Measurements from ENCODE around the gene NFAT5.

DNA sequence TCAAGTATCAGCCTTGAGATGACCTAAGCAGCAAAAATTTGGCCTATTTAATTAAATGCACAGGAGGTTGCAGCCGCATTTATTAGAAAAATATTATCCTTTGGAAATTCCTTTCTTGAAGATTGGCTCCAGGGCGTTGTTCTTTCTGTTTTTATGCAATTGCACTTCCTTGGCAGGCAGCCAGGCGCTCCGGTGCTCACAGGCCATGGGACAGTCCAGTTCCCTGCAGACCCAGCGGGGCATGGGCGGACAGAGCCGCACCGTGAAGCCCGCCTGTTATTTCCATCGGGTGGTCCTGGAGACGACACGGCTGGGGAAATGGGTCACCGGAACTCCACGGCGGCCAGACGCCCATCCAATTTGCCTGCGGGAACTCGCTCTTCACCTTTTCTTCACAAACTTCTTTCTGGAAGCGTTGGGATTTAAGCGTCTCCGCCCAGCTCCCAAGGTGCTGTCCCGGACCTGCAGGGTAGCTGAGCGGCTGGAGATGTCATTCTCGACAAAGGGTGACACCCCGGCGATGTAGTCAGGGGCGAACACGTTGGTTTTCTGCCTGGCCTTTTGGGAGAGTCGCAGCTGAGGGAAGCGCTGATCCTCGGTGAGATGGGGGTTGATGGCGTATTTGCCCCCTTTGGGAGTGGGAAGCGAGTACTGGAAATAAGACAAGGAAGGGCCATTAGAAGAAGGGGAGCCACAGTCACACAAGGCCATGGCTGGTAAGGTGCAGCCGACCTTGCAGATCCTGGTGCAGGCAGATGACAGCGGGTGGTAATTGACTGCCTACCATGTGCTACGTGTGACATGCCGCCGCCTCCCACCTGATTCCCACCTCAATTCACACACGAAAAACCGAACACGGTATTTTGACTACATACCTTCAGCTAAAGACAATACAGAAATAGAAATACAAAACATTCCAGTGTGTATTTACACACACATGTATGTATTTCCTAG, 176.5 kb downstream of the NFAT5 start:
- TF ChIP-seq, protein P1, sequence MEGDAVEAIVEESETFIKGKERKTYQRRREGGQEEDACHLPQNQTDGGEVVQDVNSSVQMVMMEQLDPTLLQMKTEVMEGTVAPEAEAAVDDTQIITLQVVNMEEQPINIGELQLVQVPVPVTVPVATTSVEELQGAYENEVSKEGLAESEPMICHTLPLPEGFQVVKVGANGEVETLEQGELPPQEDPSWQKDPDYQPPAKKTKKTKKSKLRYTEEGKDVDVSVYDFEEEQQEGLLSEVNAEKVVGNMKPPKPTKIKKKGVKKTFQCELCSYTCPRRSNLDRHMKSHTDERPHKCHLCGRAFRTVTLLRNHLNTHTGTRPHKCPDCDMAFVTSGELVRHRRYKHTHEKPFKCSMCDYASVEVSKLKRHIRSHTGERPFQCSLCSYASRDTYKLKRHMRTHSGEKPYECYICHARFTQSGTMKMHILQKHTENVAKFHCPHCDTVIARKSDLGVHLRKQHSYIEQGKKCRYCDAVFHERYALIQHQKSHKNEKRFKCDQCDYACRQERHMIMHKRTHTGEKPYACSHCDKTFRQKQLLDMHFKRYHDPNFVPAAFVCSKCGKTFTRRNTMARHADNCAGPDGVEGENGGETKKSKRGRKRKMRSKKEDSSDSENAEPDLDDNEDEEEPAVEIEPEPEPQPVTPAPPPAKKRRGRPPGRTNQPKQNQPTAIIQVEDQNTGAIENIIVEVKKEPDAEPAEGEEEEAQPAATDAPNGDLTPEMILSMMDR (IDR thresholded peaks at IDR 0.05; ENCODE audit: borderline replicate concordance, extremely low read depth, low read length, poor library complexity, severe bottlenecking) = no peak
- TF ChIP-seq EZH2 (IDR thresholded peaks at IDR 0.05; ENCODE audit: borderline replicate concordance, low read depth, low read length, severe bottlenecking) = no peak

Measured in DND-41 (cell line).